Parathyroid adenoma (tissue), 2 donors: ENCODE measurements around the gene MEF2C.

Source experiments
- H2AFZ ChIP-seq: fragments of 300-600 bp; sonication (generic); one replicate; pipeline ENCODE4 v1.7.0; 2017; ENCODE audit warnings: antibody characterized with exemption, mild to moderate bottlenecking
- H3K27ac ChIP-seq: fragments of 300-600 bp; sonication (generic); one replicate; pipeline ENCODE4 v1.7.0; 2017
- H3K27me3 ChIP-seq: fragments of 300-600 bp; sonication (generic); one replicate; pipeline ENCODE4 v1.7.0; 2017; ENCODE audit warnings: low read length; ENCODE audit not compliant: control insufficient read depth, insufficient read depth
- H3K36me3 ChIP-seq: fragments of 300-600 bp; sonication (generic); one replicate; pipeline ENCODE4 v1.7.0; 2017; ENCODE audit warnings: low read length; ENCODE audit not compliant: control insufficient read depth, insufficient read depth
- H3K4me1 ChIP-seq: fragments of 300-600 bp; sonication (generic); one replicate; pipeline ENCODE4 v1.7.0; 2017; ENCODE audit warnings: control low read depth
- H3K4me2 ChIP-seq: fragments of 300-600 bp; sonication (generic); one replicate; pipeline ENCODE4 v1.7.0; 2017; ENCODE audit warnings: low read length
- H3K4me3 ChIP-seq: fragments of 300-600 bp; sonication (generic); one replicate; pipeline ENCODE4 v1.7.0; 2017; ENCODE audit warnings: low read depth, low read length
- H3K79me2 ChIP-seq: fragments of 300-600 bp; sonication (generic); one replicate; pipeline ENCODE4 v1.7.0; 2017; ENCODE audit warnings: control low read depth
- H3K9ac ChIP-seq: fragments of 300-600 bp; sonication (generic); one replicate; pipeline ENCODE4 v1.7.0; 2017; ENCODE audit warnings: mild to moderate bottlenecking
- H3K9me3 ChIP-seq: fragments of 300-600 bp; sonication (generic); one replicate; pipeline ENCODE4 v1.7.0; 2017; ENCODE audit warnings: low read length; ENCODE audit not compliant: control insufficient read depth
- TF ChIP-seq, protein P1 (sequence below): fragments of 300-600 bp; sonication (generic); IDR thresholded peaks from one replicate; pipeline ENCODE4 v1.7.0; 2017; ENCODE audit warnings: antibody characterized with exemption, mild to moderate bottlenecking
- donor health status: primary hyperparathyroidism.

The MEF2C gene

DNA sequence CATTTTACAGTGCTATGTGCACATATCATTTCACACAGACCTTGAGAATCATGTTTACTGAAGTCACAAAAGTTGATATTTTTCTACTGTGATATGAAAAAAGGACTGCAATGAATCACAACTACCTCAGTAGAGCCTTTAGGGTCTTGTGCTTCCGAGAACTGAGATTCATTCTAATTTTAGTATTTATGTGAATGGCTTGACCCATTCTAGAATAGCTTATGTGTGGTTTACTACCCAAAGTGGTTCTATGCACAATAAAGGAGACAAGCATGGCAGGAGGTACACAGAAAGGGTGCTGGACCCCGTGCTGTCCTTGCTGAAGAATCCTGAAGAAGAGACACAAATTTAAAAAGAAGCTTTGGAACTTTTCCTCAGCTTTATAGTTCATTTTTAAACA is 28.2 kb downstream of the MEF2C start:
- H3K9ac ChIP-seq, result no peak overlapping the region
- H2AFZ ChIP-seq, result no peak overlapping the region
- H3K9me3 ChIP-seq, result no peaks in the 10 kb centered on the region
- no peak overlapping the region for H3K4me3 ChIP-seq
- no peaks in the 10 kb centered on the region for H3K4me1 ChIP-seq
- TF ChIP-seq, protein P1, sequence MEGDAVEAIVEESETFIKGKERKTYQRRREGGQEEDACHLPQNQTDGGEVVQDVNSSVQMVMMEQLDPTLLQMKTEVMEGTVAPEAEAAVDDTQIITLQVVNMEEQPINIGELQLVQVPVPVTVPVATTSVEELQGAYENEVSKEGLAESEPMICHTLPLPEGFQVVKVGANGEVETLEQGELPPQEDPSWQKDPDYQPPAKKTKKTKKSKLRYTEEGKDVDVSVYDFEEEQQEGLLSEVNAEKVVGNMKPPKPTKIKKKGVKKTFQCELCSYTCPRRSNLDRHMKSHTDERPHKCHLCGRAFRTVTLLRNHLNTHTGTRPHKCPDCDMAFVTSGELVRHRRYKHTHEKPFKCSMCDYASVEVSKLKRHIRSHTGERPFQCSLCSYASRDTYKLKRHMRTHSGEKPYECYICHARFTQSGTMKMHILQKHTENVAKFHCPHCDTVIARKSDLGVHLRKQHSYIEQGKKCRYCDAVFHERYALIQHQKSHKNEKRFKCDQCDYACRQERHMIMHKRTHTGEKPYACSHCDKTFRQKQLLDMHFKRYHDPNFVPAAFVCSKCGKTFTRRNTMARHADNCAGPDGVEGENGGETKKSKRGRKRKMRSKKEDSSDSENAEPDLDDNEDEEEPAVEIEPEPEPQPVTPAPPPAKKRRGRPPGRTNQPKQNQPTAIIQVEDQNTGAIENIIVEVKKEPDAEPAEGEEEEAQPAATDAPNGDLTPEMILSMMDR, result no peak
- no peaks in the 10 kb centered on the region for H3K36me3 ChIP-seq
- no peaks in the 10 kb centered on the region for H3K79me2 ChIP-seq
- no peaks in the 10 kb centered on the region for H3K27me3 ChIP-seq
- no peak overlapping the region for H3K27ac ChIP-seq
- no peak overlapping the region for H3K4me2 ChIP-seq

DNA sequence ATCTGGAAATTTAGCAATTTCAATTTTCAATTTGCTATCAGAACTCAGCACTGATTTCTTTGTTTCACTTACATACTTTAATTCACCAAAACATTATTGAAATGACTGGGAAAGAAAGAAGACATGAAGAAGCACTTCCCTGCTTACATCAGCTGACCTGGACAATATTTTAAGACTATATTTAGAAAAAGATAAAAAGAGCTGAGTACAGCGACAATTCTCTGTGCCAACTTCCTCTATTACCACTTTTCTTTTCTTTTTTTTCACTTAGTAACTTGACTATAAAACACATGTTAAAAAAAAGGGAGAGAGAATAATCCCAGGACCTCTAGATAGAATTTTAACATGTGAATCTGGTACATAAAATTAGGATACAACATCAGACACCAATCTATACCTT is 35.6 kb downstream of the MEF2C start:
- Histone ChIP-seq H3K4me3 (no peak overlapping the region), H3K4me1 (no peaks in the 10 kb centered on the region)
- TF ChIP-seq, protein P1, result no peak

DNA sequence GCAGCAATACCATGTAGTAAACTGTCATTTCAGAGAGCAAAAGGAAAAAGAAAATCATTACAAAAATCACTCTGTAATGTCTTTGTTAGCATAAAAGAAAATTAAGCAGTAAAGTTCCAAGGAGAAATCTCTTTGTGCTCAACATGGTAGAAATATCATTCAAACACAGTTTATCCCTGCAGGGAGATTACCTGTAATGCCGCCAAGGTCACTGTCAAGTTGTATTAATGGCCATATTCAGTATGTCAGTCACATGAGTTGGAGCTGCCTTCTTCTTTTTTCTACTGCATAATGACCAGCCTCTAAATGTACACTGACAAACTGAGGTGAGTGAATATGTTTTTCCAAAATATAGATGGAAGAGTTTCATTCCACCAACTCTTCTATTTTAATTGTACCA is 36.5 kb downstream of the MEF2C start:
- no peak overlapping the region for H3K4me2 ChIP-seq
- no peaks in the 10 kb centered on the region for H3K4me1 ChIP-seq
- no peak overlapping the region for H3K9ac ChIP-seq
- H3K4me3 ChIP-seq, result no peak overlapping the region
- H2AFZ ChIP-seq, result no peak overlapping the region
- H3K36me3 ChIP-seq, result no peaks in the 10 kb centered on the region
- TF ChIP-seq, protein P1, result no peak
- no peaks in the 10 kb centered on the region for H3K9me3 ChIP-seq
- no peaks in the 10 kb centered on the region for H3K79me2 ChIP-seq
- no peak overlapping the region for H3K27ac ChIP-seq
- no peaks in the 10 kb centered on the region for H3K27me3 ChIP-seq

More for the DNA sequence above, 35.6 kb downstream of the MEF2C start:
- no peaks in the 10 kb centered on the region for H3K79me2 ChIP-seq
- H3K4me2 ChIP-seq, result no peak overlapping the region
- no peaks in the 10 kb centered on the region for H3K27me3 ChIP-seq
- H3K27ac ChIP-seq, result no peak overlapping the region
- H3K9me3 ChIP-seq, result no peaks in the 10 kb centered on the region
- no peaks in the 10 kb centered on the region for H3K36me3 ChIP-seq
- no peak overlapping the region for H3K9ac ChIP-seq
- H2AFZ ChIP-seq, result no peak overlapping the region

DNA sequence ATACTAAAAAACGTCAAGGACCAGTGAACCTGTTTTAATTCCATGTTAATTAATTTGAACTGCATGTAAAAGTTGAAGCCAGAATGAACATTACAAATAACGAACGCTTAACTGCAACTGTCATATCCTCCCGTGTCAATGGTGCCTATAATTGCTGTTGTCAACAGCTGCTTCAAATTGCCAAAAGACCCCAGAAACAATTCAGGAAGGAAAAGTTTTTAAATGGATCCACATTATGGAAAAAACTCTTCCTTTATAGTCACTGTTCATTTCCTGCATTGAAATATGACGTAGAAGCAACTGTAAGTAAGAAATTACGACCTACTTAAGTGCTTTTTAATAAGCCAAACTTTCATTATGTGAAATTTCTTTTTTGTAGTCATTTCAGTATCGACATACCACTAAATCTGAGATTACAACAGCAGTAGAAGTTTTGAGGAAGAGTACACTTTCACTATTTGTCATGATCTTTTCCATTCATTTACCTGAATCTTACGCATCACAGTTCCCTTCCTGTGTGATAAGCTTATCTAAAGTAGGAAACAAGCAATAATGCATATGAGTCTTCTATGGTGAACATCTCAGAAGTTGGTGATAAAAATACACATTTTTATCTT is 37.8 kb downstream of the MEF2C start:
- Histone ChIP-seq H3K4me2 (no peak overlapping the region), H3K4me1 (no peaks in the 10 kb centered on the region), H3K4me3 (no peak overlapping the region), H3K27me3 (no peaks in the 10 kb centered on the region), H3K9ac (no peak overlapping the region), H3K79me2 (no peaks in the 10 kb centered on the region), H3K9me3 (no peaks in the 10 kb centered on the region), H3K36me3 (no peaks in the 10 kb centered on the region), H2AFZ (no peak overlapping the region), H3K27ac (no peak overlapping the region)
- TF ChIP-seq, protein P1, result no peak

DNA sequence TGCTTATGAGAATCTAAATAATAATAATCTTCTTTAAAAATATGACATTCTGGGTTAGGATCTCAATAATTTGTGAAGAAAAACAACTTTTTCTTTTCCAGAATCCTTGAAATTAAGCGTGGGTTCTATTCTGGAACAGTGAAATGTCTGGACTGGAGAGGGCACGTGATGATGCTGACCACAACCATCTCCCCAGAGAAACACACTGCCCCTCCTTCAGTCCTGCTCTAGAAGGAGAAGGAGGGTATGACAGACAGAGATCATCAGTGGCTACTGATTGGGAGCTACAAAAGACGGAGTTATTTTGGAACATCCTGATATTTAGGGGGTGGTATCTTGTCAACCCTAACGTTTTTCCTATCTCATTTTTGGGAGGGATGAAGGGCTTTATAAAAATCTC is 40.2 kb downstream of the MEF2C start:
- Histone ChIP-seq H3K9me3 (no peaks in the 10 kb centered on the region), H3K27ac (no peak overlapping the region)

More for the DNA sequence above, 40.2 kb downstream of the MEF2C start:
- Histone ChIP-seq H3K9ac (no peak overlapping the region), H3K4me3 (no peak overlapping the region), H2AFZ (no peak overlapping the region), H3K36me3 (no peaks in the 10 kb centered on the region), H3K79me2 (no peaks in the 10 kb centered on the region), H3K4me1 (no peaks in the 10 kb centered on the region), H3K27me3 (no peaks in the 10 kb centered on the region), H3K4me2 (no peak overlapping the region)
- TF ChIP-seq, protein P1, result no peak
